Measurements from ENCODE around the gene CHRNB1.

- TF ChIP-seq CTCF (IDR thresholded peaks at IDR 0.05; ENCODE audit: low read depth, low read length), result no peak
- TF ChIP-seq POLR2A (IDR thresholded peaks at IDR 0.05; ENCODE audit: extremely low read depth, insufficient read length), result no peak
Observed at GRCh38 chr17:7437950-7438614, 6.8 kb upstream of the CHRNB1 start.
